Measurements from ENCODE around the gene ARHGEF16. TPM values are rescaled to one million over a fixed set of nuclear protein-coding genes. Genes with fewer than 3 reads are reported as not detected.

ARHGEF16 gene
- total RNA-seq, 4 donors from 2014 or later, result 0.17 to 19.6 (median 2.0) TPM

- TF ChIP-seq CTCF (IDR thresholded peaks at IDR 0.05; ENCODE audit: low read depth), result no peak
Observed at GRCh38 chr1:3498246-3498930, 43.9 kb downstream of the ARHGEF16 start.

- no peak for TF ChIP-seq CTCF (IDR thresholded peaks at IDR 0.05; ENCODE audit: low read depth)
Observed at GRCh38 chr1:3498986-3499385, 44.5 kb downstream of the ARHGEF16 start.

GRCh38 chr1:3499611-3500010, 45.1 kb downstream of the ARHGEF16 start:
- no peak for TF ChIP-seq CTCF (IDR thresholded peaks at IDR 0.05; ENCODE audit: low read depth)

DNA sequence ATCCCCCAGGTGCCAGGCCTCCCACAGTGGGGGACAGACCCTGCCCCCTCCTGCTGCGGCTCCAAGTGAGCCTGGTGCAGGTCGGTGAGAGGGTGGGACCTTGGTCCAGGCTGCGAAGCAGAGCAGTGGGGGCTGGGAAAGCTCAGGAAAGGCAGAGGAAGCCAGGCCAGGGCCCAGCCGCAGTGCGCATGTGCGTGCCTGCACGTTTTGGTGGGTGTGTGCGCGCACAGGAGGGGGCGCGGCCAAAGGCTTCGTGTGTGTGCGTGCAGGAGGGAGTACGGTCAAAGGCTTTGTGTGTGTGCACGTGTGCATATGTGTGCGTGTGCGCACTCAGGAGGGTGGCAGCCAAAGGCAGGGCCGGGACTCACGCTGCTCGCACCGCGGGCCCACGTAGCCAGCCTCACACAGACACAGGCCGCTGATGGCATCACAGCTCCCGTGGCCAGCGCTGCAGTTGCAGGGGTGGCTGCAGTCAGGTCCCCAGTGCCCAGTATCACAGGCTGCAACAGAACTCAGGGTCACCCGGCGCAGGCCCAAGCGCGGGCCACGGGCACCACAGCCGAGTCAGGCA, 45.9 kb downstream of the ARHGEF16 start:
- no peak for TF ChIP-seq CTCF (IDR thresholded peaks at IDR 0.05; ENCODE audit: low read depth)

DNA sequence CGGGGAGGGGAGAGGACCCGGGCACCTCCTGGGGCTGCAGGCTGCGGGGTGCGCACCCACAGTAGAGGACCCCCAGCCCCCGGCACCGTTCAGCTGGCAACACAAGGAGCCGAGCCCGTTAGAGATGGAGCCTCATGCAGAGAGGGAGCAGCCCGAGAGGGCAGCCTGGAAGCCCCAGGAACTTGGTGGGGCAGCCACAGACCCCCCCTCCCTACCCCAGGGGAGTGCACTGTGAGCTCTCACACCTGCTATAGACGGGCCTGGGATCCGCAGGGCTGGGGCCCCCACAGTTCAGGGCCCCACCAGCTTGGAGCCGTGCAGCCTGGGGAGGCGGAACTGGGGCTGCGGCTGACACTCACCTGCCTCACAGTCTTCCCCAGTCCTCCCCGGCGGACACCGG, 47.0 kb downstream of the ARHGEF16 start:
- no peak for TF ChIP-seq CTCF (IDR thresholded peaks at IDR 0.05; ENCODE audit: low read depth)

GRCh38 chr1:3501856-3502640, 47.6 kb downstream of the ARHGEF16 start:
- TF ChIP-seq CTCF (IDR thresholded peaks at IDR 0.05; ENCODE audit: low read depth), result no peak

Measured in subcutaneous adipose tissue (tissue), 4 donors.